Fibroblast of the aortic adventitia (primary cell): Measurements from ENCODE around the gene FLVCR2. TPM values are rescaled to one million over a fixed set of nuclear protein-coding genes. Genes with fewer than 3 reads are reported as not detected.
A peak's percentile ranks its signal among the peaks of the same experiment; 100 is the strongest.
"Not testable (repeated sequence)": the region's sequence is repeated elsewhere in the genome, so short reads cannot be mapped to it uniquely, and the experiment has no call there.

Experiments
- DNase-seq: peaks from one replicate; pipeline ENCODE4 v3.0.0-alpha.2; 2010; ENCODE audit warnings: low read depth
- H3K4me3 ChIP-seq: 2 replicates; pipeline ENCODE4 v1.5.1; 2011; ENCODE audit warnings: low read depth, mild to moderate bottlenecking, control low read depth, low read length, moderate library complexity
- small RNA-seq: library from RNA; depleted of rRNA; stranded (forward); fragments of <200 nt; gene quantifications from one replicate; pipeline ENCODE3, GENCODE V24; 2012
- total RNA-seq: library from RNA; depleted of rRNA; stranded (reverse); fragments of >200 nt; gene quantifications from 2 replicates; pipeline ENCODE4 v1.2.3, GENCODE V29; 2012; ENCODE audit warnings: low replicate concordance
- TF ChIP-seq, protein P1 (sequence below): IDR thresholded peaks from 2 replicates; pipeline ENCODE4 v1.5.1; 2011; ENCODE audit warnings: mild to moderate bottlenecking, low read length, control low read depth, inconsistent platforms; ENCODE audit not compliant: insufficient read depth

FLVCR2 gene
- total RNA-seq, 1 donor = 0.90 TPM

DNA sequence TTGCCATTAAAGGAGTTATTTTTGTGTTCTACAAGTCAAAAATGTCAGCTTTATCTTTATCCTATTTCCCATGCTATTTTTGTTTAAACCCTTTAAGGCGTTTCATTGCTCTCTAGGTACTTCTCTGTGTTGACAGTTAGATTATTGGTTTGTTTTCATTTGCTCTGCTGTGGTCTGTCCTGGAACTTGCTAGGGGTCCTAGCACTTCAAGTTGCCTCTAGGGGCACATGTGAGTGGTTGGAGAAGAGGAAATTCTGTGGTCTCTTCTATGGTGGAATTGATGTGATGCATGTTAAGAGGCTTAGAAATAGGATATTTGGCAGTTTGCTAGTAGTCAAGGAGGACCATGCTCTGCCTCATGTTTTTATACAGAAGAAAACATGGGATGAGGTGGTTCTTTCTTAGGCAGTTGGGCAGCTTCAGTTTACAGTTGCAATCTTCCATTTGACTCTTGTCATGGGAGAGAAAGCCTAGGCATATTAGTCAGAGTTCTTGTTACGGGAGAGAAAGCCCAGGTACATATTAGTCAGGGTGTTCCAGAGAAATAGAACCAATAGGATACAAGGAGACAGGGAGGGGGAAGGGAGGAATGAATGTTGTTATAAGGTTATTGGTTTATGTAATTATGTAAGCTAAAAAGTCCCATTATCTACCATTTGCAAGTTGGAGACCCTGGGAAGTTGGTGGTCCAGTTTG lies 97.0 kb downstream of the FLVCR2 start:
- no peak for DNase-seq
- no peak overlapping the region for H3K4me3 ChIP-seq
- TF ChIP-seq, protein P1, sequence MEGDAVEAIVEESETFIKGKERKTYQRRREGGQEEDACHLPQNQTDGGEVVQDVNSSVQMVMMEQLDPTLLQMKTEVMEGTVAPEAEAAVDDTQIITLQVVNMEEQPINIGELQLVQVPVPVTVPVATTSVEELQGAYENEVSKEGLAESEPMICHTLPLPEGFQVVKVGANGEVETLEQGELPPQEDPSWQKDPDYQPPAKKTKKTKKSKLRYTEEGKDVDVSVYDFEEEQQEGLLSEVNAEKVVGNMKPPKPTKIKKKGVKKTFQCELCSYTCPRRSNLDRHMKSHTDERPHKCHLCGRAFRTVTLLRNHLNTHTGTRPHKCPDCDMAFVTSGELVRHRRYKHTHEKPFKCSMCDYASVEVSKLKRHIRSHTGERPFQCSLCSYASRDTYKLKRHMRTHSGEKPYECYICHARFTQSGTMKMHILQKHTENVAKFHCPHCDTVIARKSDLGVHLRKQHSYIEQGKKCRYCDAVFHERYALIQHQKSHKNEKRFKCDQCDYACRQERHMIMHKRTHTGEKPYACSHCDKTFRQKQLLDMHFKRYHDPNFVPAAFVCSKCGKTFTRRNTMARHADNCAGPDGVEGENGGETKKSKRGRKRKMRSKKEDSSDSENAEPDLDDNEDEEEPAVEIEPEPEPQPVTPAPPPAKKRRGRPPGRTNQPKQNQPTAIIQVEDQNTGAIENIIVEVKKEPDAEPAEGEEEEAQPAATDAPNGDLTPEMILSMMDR = no peak

DNA sequence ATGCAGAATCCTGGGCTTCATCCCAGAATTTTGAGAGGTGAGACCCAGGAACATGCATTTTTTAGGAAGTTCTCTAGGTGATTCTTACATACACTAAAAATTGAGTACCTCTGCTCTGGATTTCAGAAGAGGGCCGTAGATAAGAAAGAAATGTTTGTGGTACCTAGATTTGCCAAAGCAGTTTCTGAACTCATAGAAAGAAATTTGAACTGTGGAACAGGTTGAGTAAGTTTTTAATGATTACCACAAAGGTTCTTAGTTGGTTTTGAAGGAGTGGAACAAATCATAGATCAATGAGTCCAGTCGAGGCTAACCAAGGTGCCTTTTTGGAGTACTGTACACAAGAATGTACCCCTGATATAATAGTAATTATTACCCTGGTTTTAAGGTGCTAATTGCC lies 107.5 kb downstream of the FLVCR2 start:
- H3K4me3 ChIP-seq = no peak overlapping the region
- DNase-seq = no peak
- TF ChIP-seq, protein P1 = no peak

DNA sequence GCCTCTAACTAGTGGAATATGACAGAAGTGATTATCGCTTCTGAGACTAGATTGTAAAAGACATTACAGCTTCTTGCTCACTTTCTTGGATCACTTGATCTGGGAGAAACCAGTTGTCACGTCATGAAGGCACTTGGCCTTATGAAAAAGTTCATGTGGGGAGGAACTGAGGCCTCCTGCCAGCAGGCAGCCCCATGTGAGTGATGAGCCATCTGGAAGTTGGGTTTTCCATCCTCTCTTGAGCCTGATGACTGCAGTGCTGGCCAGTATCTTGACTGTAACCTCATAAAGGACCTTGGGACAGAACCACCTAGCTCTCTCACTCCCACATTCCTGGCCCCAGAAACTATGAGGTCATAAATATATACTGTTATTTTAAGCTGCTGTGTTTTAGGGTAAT lies 110.6 kb downstream of the FLVCR2 start:
- H3K4me3 ChIP-seq = no peak overlapping the region
- TF ChIP-seq, protein P1 = no peak
- peak; percentile 75 for DNase-seq

DNA sequence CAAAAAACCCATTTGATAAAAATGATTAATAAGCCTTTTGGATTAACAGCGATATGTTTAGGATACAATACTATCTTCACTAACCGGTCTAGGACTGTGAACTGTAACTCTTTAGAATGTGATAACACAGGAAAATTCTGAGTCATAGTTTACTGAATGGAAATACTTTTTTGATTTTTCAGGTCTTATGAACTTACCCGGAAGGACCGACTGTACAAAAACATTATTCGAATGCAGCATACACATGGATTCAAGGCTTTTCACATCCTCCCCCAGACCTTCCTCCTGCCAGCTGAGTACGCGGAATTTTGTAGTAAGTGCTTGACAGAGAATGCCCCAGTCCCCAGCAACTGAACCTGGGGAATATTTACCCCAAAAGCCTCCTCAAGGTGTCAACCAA lies 111.6 kb downstream of the FLVCR2 start:
- no peak for DNase-seq
- no peak overlapping the region for H3K4me3 ChIP-seq
- TF ChIP-seq, protein P1 = no peak

DNA sequence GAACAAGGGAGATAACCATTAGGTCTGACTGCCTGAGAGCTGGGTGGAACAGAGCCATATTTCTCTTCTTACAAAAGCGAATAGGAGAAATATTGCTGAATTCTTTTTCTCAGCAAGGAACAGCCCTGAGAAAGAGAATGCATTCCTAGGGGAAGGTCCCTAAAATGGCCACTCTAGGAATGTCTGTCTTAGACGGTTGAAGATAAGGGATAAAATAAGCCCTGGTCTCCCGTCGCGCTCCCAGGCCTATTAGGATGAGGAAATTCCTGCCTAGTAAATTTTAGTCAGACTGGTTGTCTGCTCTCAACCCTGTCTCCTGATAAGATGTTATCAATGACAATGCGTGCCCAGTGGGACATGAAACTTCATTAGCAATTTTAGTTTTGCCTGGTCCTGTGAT lies 116.6 kb downstream of the FLVCR2 start:
- not testable (repeated sequence) for H3K4me3 ChIP-seq, DNase-seq

DNA sequence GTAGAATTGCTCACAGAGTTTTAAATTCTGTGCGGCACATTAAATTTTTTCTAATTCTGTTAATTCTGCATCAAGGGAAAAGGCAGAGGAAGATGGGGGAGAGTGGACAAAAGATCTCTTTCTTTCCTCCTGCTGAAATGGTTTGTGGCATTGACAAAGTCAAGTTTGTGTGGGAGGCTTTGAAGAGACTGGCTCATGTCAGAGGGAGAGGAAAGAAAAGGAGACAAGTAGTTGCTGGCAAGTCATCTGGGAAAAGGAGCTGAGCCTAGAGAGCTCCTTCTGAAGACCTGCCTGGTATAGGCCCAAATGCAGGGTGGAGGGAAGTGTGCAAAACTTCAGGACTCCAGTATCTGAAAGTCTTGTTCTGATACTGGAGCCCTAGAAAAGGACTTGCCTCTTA lies 119.0 kb downstream of the FLVCR2 start:
- TF ChIP-seq, protein P1 = no peak
- no peak overlapping the region for H3K4me3 ChIP-seq
- DNase-seq = no peak

Small RNAs within 50 kb of the gene (small RNA-seq; reads per million reads assigned to genes)
- 0.32 reads per million for gene RNA5SP387

Other genes with a start within 250 kb of the FLVCR2 start
- gene JDP2, start 150.6 kb upstream of the FLVCR2 start, total RNA-seq = 67.9 and 80.1 TPM in 2 replicates
- gene BATF, start 56.2 kb upstream of the FLVCR2 start, total RNA-seq = not detected in 2 replicates
- gene ERG28, start 82.3 kb downstream of the FLVCR2 start, total RNA-seq = 3.9 and 8.7 TPM in 2 replicates
- 29.5 and 31.6 TPM in 2 replicates for gene TTLL5, start 82.6 kb downstream of the FLVCR2 start, total RNA-seq